ENCODE data around the gene PBLD.

DNA sequence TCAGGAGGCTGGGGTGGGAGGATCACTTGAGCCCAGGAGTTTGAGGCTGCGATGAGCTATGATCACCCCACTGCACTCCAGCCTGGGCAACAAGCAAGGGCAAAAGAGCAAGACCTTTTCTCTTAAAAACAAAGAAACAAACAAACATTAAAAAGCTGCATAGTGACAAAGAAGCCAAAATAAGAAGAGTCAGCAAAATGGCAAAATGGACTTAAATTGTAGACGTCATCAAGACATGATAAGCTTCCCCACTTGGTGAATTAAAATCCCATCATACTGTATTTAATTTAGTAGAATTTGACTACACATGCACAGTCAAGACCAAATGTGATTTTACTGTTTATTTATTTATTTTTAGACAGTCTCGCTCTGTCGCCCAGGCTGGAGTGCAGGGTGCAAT is 52.0 kb downstream of the PBLD start:
- TF ChIP-seq EZH2 (IDR thresholded peaks at IDR 0.05; ENCODE audit: insufficient read depth, poor library complexity, severe bottlenecking) (no peak), EZH2phosphoT487 (IDR thresholded peaks at IDR 0.05; ENCODE audit: insufficient read depth, low read depth) (no peak)
